A549 treated with dexamethasone at 1 μM for 4 hours (cell line): ENCODE data around the gene ACTL6A. TPM values are rescaled to one million over a fixed set of nuclear protein-coding genes. Genes with fewer than 3 reads are reported as not detected.

Source experiments
- total RNA-seq: library from RNA; stranded (reverse); fragments of 200-300 nt; extraction: Qiagen RNA extraction; gene quantifications from 5 replicates; pipeline ENCODE4 v1.2.3, GENCODE V29; 2022

ACTL6A gene
- 52.3 to 74.3 TPM (median 56.9 TPM) in 5 replicates for total RNA-seq

DNA sequence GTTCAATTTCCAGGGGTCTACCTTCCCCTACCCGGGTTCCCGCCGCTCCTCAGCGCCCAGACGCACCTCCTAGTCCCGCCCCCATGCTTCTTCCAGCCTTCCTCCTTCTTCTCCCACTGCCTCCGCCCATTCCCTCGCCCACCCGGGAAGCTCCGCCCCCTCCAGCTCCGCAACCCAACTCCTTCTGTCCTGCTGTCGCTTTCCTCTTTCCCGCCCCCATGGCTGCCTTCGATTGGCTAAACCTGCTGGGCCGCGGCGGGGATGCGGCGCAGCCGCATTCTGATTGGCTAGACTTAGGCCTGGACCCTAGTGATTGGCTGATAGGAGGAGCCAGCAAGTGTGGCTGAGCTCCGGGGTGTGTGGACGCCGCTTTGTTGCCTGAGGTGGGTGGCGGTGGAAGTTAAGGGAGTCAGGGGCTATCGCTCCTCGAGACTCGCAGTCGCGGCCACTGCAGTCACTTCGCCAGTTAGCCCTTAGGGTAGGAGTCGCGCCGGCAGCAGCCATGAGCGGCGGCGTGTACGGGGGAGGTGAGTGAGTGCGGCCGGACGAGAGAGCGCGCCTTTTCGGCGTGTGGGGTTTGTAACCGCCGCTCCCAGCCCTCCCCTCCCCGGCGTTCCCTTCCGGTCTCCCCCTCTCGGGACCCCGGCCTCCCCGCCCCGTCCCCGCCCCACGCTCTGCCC lies at the start of gene ACTL6A:
ACTL6A (plus strand) TSS at position 336 of the 680 bp plus-strand sequence; CDS start at position 503, 167 bp downstream.

DNA sequence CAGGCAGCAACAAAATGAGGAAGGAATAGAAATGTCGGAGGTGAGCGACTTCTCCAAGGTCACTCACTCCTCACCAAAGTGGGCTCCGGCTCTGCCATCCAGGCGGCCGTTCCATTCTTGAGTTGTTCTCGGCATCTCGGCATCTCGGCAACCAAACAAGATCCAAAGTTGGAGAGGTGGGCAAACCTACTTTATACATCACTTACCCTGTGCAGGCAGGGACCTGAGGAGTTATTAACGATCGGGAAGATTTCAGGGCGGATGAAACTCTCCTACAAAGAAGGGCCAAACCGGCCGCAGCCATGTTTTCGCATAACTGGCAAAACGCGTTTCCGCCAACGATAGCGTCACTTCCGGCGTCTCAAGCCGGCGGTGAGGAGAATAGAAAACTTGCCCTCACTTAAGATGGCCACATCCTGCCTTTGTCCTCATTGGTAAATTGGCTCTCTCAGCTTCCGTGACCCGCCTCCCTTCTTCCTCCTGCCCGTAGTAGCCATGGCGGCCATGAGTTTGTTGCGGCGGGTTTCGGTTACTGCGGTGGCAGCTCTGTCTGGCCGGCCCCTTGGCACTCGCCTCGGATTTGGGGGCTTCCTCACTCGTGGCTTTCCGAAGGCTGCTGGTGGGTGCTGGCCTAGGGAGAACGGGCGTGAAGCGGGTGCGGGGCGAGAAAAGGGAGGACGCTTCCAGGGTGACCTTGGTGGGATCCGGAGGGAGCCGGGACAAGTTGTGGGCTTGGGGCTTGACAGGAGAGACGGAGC lies 41.8 kb downstream of the ACTL6A start, which contains the start of the genes MRPL47 and NDUFB5:
MRPL47 (minus strand) TSS at position 318 of the 758 bp plus-strand sequence; CDS start at position 304, 14 bp downstream.
NDUFB5 (plus strand) TSS at position 474 of the 758 bp plus-strand sequence; CDS start at position 496, 22 bp downstream.

Other genes with a start within 250 kb of the ACTL6A start
- 15.0 to 23.5 TPM (median 21.2 TPM) in 5 replicates for gene ZNF639, start 239.9 kb upstream of the ACTL6A start, total RNA-seq
- 16.8 to 21.7 TPM (median 20.8 TPM) in 5 replicates for gene MFN1, start 215.2 kb upstream of the ACTL6A start, total RNA-seq
- 12.0 to 22.0 TPM (median 19.4 TPM) in 5 replicates for gene GNB4, start 111.5 kb upstream of the ACTL6A start, total RNA-seq
- 32.1 to 46.4 TPM (median 32.6 TPM) in 5 replicates for gene MRPL47, start 41.7 kb downstream of the ACTL6A start, total RNA-seq
- gene NDUFB5, start 41.9 kb downstream of the ACTL6A start, total RNA-seq: 43.6 to 56.2 TPM (median 46.9 TPM) in 5 replicates
- 8.9 to 13.0 TPM (median 11.9 TPM) in 5 replicates for gene USP13, start 90.1 kb downstream of the ACTL6A start, total RNA-seq